Body of pancreas (tissue), 4 donors: ENCODE data around the gene DNAH1. TPM values are rescaled to one million over a fixed set of nuclear protein-coding genes. Genes with fewer than 3 reads are reported as not detected.

ENCODE experiments used
- ATAC-seq: fragments of 150-250 bp; one replicate; pipeline ENCODE4 v1.9.1; 2016
- DNase-seq, 4 donors: peaks; one replicate each; pipeline ENCODE4 v3.0.0-alpha.2; 2019
- H3K27ac ChIP-seq, 4 donors: fragments of 200-600 bp; sonication (generic); 1 replicate in 3 of 4; 2 replicates in 1 of 4; pipeline versions ENCODE4 v1.5.1 to v1.6.1; 2016 to 2019; ENCODE audit warnings: mild to moderate bottlenecking in 1 of 4, mixed read lengths in 1 of 4, moderate library complexity in 1 of 4
- H3K27me3 ChIP-seq, 2 donors: fragments of 200-600 bp; sonication (generic); one replicate each; pipeline ENCODE4 v1.6.0; 2016; ENCODE audit warnings: mild to moderate bottlenecking in 1 of 2
- H3K36me3 ChIP-seq, 2 donors: fragments of 200-600 bp; sonication (generic); replicated peaks in 1 of 2; 2 replicates each; pipeline ENCODE4 v1.5.1; 2016; ENCODE audit warnings: low read depth in 2 of 2; ENCODE audit not compliant: insufficient read depth in 1 of 2
- H3K4me1 ChIP-seq: fragments of 200-600 bp; sonication (generic); one replicate; pipeline ENCODE4 v1.6.0; 2016
- H3K4me3 ChIP-seq, 2 donors: fragments of 200-600 bp; sonication (generic); 1 replicate in 1 of 2; 2 replicates in 1 of 2; pipeline ENCODE4 v1.5.1; 2016 to 2019
- H3K9me3 ChIP-seq, 3 donors: fragments of 200-600 bp; sonication (generic); 1 replicate in 2 of 3; 2 replicates in 1 of 3; pipeline ENCODE4 v1.5.1; 2016
- POLR2A ChIP-seq, 3 donors: fragments of 450-650 bp; IDR thresholded peaks; one replicate each; pipeline ENCODE4 v1.6.1; 2016; ENCODE audit warnings: antibody characterized with exemption in 3 of 3, mild to moderate bottlenecking in 2 of 3
- WGBS, 2 donors: methylation state at CpG; one replicate each; pipeline ENCODE4 v1.1.5; 2017; 5-methylcytosine and 5-hydroxymethylcytosine counted together
- intact Hi-C: fragments of 100-400 bp; cut with DNase I; formaldehyde crosslinking; loops from one replicate; pipeline ENCODE4 v1.15.1; 2023
- total RNA-seq, 2 donors: library from RNA; depleted of rRNA; stranded (reverse); fragments of >200 nt; gene quantifications; one replicate each; pipeline ENCODE4 v1.1.0, GENCODE V29; 2016
- TF ChIP-seq, protein P1 (sequence below), 7 experiments: fragments of 450-650 bp in 4 of 7; fragments of 200-600 bp in 3 of 7; sonication (generic) in 3 of 7; IDR thresholded peaks; one replicate each; pipeline ENCODE4 v1.5.1; 2016 to 2019; ENCODE audit warnings: antibody characterized with exemption in 7 of 7

Gene DNAH1
- total RNA-seq, 2 donors from 2014 or later, result 6.0 to 14.8 TPM

DNA sequence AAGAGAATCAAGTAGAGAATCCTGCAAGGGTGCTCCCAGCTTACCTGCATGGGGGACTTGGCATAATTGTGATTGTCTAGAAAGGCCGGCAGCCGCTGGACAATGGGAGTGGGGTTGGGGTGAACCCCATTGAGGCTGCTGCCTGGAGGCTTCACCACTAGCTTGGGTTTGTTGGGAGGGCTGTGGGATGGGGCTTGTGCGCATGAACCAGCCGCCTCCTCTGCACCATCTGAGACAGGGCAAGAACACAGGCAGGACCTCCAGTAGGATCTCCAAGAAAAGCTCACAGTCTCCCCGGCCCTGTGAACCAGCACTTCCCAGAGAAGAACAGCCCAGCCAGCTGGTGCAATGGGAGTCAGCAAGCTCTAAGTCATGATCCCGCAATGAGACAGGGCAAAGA is 88.9 kb downstream of the DNAH1 start:
- peaks cover 29% of the 10 kb centered on the region for H3K4me1 ChIP-seq
- no peak overlapping the region for H3K27ac ChIP-seq
- no peaks in the 10 kb centered on the region for H3K9me3 ChIP-seq
- ATAC-seq, result no peak
- WGBS, 2 donors, result 91 to 93% methylated on average over 3 to 6 of the region's 6 CpGs
- no peak overlapping the region for H3K4me3 ChIP-seq
- no peaks in the 10 kb centered on the region for H3K27me3 ChIP-seq
- intact Hi-C loops, result no loop called here
- TF ChIP-seq, protein P1, sequence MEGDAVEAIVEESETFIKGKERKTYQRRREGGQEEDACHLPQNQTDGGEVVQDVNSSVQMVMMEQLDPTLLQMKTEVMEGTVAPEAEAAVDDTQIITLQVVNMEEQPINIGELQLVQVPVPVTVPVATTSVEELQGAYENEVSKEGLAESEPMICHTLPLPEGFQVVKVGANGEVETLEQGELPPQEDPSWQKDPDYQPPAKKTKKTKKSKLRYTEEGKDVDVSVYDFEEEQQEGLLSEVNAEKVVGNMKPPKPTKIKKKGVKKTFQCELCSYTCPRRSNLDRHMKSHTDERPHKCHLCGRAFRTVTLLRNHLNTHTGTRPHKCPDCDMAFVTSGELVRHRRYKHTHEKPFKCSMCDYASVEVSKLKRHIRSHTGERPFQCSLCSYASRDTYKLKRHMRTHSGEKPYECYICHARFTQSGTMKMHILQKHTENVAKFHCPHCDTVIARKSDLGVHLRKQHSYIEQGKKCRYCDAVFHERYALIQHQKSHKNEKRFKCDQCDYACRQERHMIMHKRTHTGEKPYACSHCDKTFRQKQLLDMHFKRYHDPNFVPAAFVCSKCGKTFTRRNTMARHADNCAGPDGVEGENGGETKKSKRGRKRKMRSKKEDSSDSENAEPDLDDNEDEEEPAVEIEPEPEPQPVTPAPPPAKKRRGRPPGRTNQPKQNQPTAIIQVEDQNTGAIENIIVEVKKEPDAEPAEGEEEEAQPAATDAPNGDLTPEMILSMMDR (IDR thresholded peaks at IDR 0.05), result no peak
- no peak for TF ChIP-seq POLR2A (IDR thresholded peaks at IDR 0.05)
- H3K36me3 ChIP-seq, result peaks cover 5 to 29% of the 10 kb centered on the region in 2 donors
- DNase-seq, result peak in 1 of 4 donors; percentile 8

DNA sequence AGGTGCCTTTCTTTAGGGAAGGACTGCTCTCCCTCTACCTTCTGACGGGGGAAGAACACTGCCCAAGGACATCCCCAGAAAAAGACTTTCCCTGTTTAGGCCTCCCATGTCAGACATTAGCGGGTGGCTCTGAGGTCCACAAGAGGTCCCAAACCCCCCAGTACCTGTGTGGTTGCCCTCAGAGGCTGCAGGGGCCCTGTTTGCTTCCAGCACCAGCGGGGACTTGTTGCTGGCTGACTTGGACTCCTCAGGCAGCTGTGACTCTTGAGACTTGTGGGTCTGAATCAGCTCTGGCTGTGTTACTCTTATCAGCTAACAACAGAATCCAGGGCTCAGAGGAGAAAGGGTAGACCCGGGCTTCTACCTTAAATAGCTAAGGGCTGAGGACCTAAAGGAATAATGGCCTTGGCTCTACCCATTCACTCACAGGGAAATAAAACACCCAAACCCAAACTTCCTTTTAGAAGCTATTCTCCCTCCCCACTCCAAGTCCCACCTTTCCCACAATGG is 89.5 kb downstream of the DNAH1 start:
- Histone ChIP-seq H3K36me3 (peaks cover 5 to 29% of the 10 kb centered on the region in 2 donors), H3K9me3 (no peaks in the 10 kb centered on the region), H3K4me1 (peaks cover 23% of the 10 kb centered on the region), H3K27me3 (no peaks in the 10 kb centered on the region), H3K4me3 (no peak overlapping the region), H3K27ac (no peak overlapping the region)
- TF ChIP-seq, protein P1 (IDR thresholded peaks at IDR 0.05), result no peak
- TF ChIP-seq POLR2A (IDR thresholded peaks at IDR 0.05), result no peak
- WGBS, 2 donors, result 89 to 95% methylated on average over 4 of the region's 4 CpGs
- intact Hi-C loops, result no loop called here
- ATAC-seq (no peak), DNase-seq (peak in 1 of 4 donors; percentile 2)

DNA sequence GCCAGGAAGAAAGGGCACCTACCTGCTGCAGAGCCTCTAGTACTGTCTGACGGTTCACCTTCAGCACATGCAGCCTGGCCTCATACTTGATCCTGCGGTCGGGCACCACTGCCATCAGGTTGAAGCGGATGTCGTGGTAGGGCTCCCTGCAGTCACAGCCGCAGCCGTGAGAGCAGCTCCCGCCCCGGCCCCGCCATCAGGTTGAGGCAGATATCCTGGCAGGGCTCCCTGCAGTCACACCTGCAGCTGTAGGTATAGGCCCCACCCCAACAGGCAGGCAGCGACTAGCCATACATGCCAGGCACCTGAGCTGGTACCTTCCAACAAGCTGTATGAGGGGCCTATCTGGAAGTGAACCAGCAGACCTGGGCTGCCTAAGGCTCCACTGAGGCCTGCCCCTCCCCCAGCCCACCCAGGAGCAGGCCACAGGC is 90.1 kb downstream of the DNAH1 start:
- no peaks in the 10 kb centered on the region for H3K9me3 ChIP-seq
- 85% methylated on average over 11 of the region's 11 CpGs; no CpG with 5 or more reads in 1 of the 2 donors for WGBS, 2 donors
- no peak for TF ChIP-seq POLR2A (IDR thresholded peaks at IDR 0.05)
- TF ChIP-seq, protein P1 (IDR thresholded peaks at IDR 0.05), result no peak
- DNase-seq (peak in 1 of 4 donors; percentile 13), ATAC-seq (no peak)
- no peak overlapping the region for H3K27ac ChIP-seq
- no peaks in the 10 kb centered on the region for H3K27me3 ChIP-seq
- H3K4me3 ChIP-seq, result no peak overlapping the region
- H3K36me3 ChIP-seq, result peaks cover 5 to 29% of the 10 kb centered on the region in 2 donors
- peaks cover 24% of the 10 kb centered on the region for H3K4me1 ChIP-seq
- intact Hi-C loops, result no loop called here

DNA sequence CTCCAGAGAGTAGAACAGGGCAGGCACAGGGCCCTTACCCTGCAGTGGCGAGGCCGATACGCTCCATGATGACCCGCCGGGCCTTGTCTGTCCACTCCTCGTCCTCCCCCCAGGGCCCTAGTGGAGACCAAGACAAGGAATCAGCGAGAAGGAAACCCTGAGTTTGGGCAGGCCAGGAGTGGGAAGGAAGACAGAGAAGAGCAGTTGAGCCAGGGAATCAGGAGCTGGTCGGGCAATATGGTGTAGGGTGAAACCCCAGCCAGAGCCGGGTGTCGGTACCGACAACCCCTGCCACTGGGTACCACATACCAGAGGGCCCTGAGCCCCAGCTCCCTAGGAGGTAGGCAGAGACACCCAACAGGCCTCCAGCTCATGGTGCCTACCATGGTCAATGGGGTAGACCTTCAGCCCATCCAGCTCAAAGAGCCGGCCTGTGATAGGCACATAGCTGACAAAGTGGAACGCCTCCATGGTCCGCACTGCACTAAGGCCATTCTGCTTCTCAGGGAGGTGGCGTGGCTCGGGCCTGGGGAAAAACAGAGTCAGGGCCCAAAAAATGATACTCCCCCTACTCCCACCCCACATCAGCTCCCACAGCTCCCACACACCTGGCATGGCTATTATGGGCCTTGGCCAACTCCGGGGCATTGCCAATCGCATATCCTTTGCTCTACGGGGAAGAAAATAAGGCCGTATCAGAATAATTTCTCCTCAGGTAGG is 90.8 kb downstream of the DNAH1 start:
- Histone ChIP-seq H3K36me3 (peaks cover 5 to 27% of the 10 kb centered on the region in 2 donors), H3K9me3 (no peaks in the 10 kb centered on the region), H3K27ac (no peak overlapping the region), H3K4me3 (no peak overlapping the region), H3K27me3 (no peaks in the 10 kb centered on the region), H3K4me1 (peaks cover 31% of the 10 kb centered on the region)
- TF ChIP-seq, protein P1 (IDR thresholded peaks at IDR 0.05), result no peak
- TF ChIP-seq POLR2A (IDR thresholded peaks at IDR 0.05), result no peak
- 86 to 96% methylated on average over 17 to 20 of the region's 20 CpGs for whole genome bisulfite sequencing, 2 donors
- intact Hi-C loops, result no loop called here
- DNase-seq, result peak in 1 of 4 donors; percentile 10
- ATAC-seq, result no peak
